ENCODE data around the gene BABAM1.
"Not testable (repeated sequence)": the region's sequence is repeated elsewhere in the genome, so short reads cannot be mapped to it uniquely, and the experiment has no call there.

Gene BABAM1

DNA sequence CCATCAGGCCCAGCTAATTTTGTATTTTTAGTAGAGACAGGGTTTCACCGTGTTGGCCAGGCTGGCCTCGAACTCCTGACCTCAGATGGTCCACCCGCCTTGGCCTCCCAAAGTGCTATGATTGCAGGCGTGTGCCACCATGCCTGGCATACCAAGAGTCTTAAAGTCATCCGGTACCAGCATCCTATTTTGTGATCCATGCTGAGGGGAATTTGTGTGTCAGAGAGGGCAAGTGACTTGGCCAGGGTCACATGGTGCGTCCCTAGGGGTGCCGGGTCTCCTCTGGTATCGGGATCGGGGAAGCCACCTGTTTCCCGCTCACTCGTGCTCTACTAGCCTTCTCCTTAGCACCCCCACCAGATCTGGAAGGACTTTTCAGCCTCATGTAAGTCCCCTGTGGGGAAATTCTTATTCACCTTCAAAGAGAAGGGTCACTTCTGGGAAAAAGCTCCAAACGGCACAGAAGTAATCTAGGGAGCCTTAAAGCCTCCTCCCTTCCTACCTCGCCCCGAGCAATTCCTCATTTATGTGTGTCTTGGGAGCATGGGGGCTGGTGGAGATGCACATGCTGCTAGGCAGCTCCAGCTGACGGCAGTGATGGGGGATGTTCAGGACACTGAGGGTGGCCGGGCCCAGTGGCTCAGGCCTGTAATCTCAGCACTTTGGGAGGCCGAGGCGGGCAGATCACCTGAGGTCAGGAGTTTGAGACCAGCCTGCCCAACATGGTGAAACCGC, 8.4 kb downstream of the BABAM1 start:
- DNase-seq = no peak

DNA sequence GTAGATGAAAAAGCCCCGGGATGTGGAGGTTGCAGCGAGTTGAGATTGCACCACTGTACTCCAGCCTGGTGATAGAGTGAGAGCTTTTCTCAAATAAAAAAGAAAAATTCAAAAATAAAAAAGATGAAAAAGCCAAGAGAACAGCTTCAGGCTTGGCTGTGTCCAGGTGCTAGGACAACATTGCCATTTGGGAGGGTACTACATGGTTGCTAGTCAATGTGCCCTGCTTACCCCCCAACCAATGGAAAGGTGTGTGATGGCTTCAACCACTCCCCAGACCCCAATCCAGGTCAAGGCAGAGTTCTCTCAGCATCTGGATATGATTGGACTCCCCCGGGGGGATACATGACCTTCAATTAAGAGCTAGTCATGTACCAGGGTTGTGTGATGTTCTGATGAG, 12.2 kb downstream of the BABAM1 start:
- no peak for DNase-seq

GRCh38 chr19:17281391-17282304, 14.4 kb downstream of the BABAM1 start, which contains the start of gene ANKLE1:
TSS of gene ANKLE1 (plus strand) at chr19:17281901. CDS start at chr19:17281921, 20 bp downstream.
- no peak for DNase-seq

- DNase-seq = peak; percentile 71
Observed at GRCh38 chr19:17282488-17283125, 15.4 kb downstream of the BABAM1 start.

- no peak for DNase-seq
Observed at GRCh38 chr19:17283504-17283996, 16.3 kb downstream of the BABAM1 start.

- DNase-seq = no peak
Observed at GRCh38 chr19:17285415-17286135, 18.3 kb downstream of the BABAM1 start.

- DNase-seq = no peak
Observed at GRCh38 chr19:17286263-17286662, 19.0 kb downstream of the BABAM1 start.

DNA sequence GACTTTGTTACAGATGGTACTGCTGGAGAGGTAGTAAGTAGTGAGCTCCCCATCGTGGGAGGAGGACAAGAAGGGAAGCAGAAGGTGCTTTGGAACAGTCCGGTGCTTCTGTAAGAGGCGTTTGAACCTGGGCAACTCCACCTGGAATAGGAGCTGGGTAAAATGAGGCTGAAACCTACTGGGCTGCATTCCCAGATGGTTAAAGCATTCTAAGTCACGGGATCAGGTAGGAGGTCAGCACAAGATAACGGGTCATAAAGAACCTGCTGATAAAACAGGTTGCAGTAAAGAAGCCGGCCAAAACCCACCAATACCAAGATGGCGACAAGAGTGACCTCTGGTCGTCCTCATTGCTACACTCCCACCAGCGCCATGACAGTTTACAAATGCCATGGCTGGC, 19.5 kb downstream of the BABAM1 start:
- DNase-seq = no peak

DNA sequence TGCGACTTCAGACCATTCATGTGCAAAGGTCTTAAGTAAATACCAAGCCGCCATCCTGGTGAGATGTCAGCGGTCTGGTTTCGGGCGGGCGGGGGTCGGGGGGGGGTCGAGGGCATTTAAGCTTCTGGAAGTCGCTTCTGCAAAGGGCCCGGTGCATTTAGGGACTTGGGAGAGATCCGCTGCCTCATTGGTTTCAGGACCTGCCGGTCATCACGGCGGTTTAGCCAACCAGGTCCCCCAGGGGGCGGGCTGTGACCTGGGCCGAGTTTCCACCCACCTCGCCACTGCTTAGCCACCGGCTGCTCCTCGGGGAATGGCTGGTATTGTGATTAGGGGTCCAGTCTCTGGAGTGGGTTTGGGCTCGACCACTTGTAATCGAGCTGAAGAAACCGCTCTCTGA, 22.2 kb downstream of the BABAM1 start:
- peak; percentile 62 for DNase-seq

DNA sequence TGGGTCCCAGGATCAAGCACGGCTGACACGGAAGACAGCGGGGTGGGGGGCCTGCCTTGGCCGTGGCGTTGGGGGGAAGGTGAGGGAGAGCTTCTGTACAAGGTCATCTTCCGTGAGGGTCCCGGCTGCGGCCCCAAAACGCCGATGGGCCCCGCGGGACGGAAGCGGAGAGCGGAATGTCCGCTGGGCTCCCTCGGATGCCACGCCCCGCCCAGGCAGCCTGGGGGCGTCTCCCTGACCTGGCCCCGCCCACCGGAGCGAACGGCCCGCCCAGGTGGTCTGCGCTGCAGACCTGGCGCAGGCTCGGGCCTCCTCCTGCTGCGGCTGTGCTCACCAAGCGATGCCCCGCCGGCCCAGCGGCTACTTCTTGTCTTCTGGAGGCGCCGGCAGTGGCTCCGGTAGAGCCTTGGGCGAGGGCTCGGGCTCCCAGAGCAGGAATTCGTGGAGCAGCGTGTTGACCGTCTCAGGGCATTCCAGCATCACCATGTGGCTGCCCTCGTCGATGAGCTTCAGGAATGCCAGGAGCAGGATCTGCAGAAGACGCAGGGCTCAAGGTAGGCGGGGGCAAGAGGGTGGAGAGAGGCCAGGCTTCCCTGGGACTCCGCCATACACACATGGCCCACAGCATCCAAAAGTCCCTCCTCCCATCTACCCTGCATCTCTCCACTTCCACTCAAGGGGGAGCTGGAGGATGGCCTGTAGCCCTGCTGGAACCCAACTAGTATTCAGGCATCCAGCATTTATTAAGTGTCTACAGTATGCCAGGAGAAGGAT, 25.2 kb downstream of the BABAM1 start:
- no peak for DNase-seq

DNA sequence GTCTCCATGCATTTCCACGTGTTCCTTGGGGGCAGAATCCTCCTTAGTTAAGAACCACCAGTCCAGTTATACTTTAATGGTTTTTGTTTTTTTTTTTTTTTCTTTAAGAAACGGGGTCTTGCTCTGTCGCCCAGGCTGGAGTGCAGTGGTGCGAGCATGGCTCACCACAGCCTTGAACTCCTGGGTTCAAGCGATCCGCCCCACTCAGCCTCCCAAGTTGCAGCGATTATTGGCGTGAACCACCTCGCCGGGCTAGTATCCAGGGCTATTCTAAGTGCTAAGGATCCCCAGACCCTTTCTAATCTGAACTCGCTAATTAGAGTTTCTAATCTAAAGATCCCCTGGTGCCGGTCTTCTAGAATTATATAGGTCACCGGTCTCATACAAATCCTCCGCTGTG, 26.4 kb downstream of the BABAM1 start:
- DNase-seq = no peak

- no peak for DNase-seq
Observed at GRCh38 chr19:17294051-17294891, 27.0 kb downstream of the BABAM1 start.

GRCh38 chr19:17295551-17295950, 28.3 kb downstream of the BABAM1 start:
- not testable (repeated sequence) for DNase-seq

GRCh38 chr19:17296273-17296672, 29.0 kb downstream of the BABAM1 start:
- no peak for DNase-seq

GRCh38 chr19:17296976-17297375, 29.7 kb downstream of the BABAM1 start:
- no peak for DNase-seq

GRCh38 chr19:17300992-17301619, 33.9 kb downstream of the BABAM1 start:
- DNase-seq = no peak

DNA sequence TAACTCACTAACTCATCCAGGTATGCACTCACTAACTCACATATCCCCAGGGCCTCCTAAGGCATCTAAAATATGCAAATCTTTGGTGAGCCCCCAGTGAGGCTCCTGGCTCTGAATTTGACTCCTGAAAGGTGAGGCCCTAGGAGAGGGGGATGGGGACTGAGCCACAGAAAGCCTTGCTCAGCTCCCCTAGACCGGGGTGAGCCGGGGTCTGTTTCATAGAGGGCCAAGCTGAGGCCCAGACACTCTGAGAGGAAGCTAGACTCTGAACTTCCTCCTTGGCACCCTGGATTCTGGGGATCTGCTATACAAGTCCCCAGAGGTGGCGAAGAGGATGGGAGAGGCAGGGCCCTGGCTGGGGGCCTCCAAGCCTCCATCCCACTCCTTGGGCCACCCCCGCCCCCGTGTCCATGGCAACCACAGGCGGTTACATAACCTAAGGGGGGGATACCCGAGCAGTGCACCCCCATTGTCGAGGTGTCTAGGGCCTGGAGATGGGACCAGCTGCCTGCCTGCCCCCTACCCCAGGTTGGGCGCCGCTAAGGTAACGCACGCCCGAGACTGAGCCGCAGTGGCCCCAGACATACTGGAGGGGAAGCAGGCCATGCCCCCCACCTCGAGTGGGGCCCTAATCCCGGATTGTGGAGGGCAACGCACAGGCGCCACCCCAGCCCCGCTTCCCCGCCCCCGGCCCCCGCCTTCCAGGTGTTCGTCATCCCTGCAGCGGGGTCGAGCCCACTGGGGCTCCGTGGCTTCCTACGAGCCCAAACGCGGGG, 35.3 kb downstream of the BABAM1 start:
- DNase-seq = no peak

DNA sequence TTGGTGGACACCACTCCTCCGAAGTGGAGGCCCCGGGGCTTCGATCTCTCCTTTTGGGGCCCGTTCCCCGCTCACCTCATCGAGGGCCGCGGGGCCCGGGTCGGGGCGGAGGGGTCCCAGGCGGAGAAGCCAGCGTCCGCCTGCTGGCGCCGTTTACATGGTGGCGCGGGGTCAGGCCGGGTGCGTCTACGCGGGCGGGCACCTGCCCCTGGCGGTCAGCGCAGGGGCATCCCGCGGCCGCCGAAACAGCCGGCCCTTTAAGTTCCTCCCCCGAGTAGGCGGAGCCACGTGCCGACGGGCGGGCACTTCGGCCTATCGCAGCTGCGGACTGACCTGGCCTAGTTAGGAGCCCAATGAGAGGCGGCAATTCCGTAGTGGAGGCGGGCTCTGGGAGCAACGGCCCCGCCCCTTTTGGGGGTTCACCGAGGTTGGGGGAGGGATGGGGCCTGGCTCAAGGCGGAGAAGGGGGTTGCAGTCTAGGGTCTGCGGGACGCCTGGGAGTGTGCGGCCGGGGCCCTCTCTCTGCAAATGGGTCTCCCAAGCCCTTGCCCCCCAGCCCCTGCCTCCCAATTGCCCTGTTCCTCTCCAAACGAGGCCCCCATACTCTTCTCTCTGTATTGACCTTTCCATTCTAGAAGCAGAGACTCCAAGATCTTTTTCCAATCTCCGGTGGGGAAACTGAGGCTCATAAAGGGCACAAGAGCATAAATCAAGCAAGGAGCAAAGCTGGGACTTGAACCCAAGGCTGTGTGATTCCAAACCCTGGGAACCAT, 36.1 kb downstream of the BABAM1 start, which contains the start of gene ABHD8:
Gene ABHD8, minus strand, starts transcription at position 259 of the 773 bp plus-strand sequence. CDS start 1,809 bp downstream, outside the sequence.
- DNase-seq = peak; percentile 91

GRCh38 chr19:17303940-17304267, 36.7 kb downstream of the BABAM1 start:
- DNase-seq = no peak
